IPS DF 4.7 (cell line): ENCODE results near the gene TTC13.

Source experiments
- DNase-seq: peaks from one replicate; pipeline ENCODE4 v3.0.0-alpha.2; 2013; ENCODE audit warnings: low spot score; ENCODE audit errors: extremely low read depth

Gene TTC13

GRCh38 chr1:230877146-230877923 lies 101.3 kb downstream of the TTC13 start:
- no peak for DNase-seq

- no peak for DNase-seq
Observed at GRCh38 chr1:230876660-230877059, 102.0 kb downstream of the TTC13 start.

- no peak for DNase-seq
Observed at GRCh38 chr1:230875370-230875769, 103.3 kb downstream of the TTC13 start.

- no peak for DNase-seq
Observed at GRCh38 chr1:230870916-230871315, 107.7 kb downstream of the TTC13 start.

- DNase-seq, result no peak
Observed at GRCh38 chr1:230869500-230869899, 109.2 kb downstream of the TTC13 start.

- no peak for DNase-seq
Observed at GRCh38 chr1:230868736-230869385, 109.8 kb downstream of the TTC13 start.

GRCh38 chr1:230867903-230868735 lies 110.5 kb downstream of the TTC13 start, which contains the start of gene C1orf198:
C1orf198 (minus strand) TSS chr1:230868521; CDS start chr1:230868512, 9 bp downstream.
- no peak for DNase-seq

GRCh38 chr1:230867101-230867902 lies 111.4 kb downstream of the TTC13 start:
- no peak for DNase-seq

- DNase-seq, result no peak
Observed at GRCh38 chr1:230866171-230867070, 112.2 kb downstream of the TTC13 start.

- DNase-seq, result no peak
Observed at GRCh38 chr1:230865062-230865817, 113.4 kb downstream of the TTC13 start.

- DNase-seq, result no peak
Observed at GRCh38 chr1:230864441-230864840, 114.2 kb downstream of the TTC13 start.

- no peak for DNase-seq
Observed at GRCh38 chr1:230863449-230863848, 115.2 kb downstream of the TTC13 start.

GRCh38 chr1:230861970-230862595 lies 116.6 kb downstream of the TTC13 start:
- no peak for DNase-seq

- no peak for DNase-seq
Observed at GRCh38 chr1:230861489-230861888, 117.2 kb downstream of the TTC13 start.

- no peak for DNase-seq
Observed at GRCh38 chr1:230860617-230861384, 117.9 kb downstream of the TTC13 start.

- no peak for DNase-seq
Observed at GRCh38 chr1:230858918-230859729, 119.5 kb downstream of the TTC13 start.

- no peak for DNase-seq
Observed at GRCh38 chr1:230858236-230858820, 120.3 kb downstream of the TTC13 start.
